CD1c-positive myeloid dendritic cell (primary cell): ENCODE measurements around the gene MAPK14.

Experiments
- DNase-seq: peaks from one replicate; pipeline ENCODE4 v3.0.0-alpha.2; 2016; ENCODE audit errors: extremely low spot score

The MAPK14 gene

GRCh38 chr6:36035225-36035624 is 7.6 kb downstream of the MAPK14 start:
- DNase-seq = no peak

- peak; percentile 45 for DNase-seq
Measured at GRCh38 chr6:36038120-36038876, 10.7 kb downstream of the MAPK14 start.

DNA sequence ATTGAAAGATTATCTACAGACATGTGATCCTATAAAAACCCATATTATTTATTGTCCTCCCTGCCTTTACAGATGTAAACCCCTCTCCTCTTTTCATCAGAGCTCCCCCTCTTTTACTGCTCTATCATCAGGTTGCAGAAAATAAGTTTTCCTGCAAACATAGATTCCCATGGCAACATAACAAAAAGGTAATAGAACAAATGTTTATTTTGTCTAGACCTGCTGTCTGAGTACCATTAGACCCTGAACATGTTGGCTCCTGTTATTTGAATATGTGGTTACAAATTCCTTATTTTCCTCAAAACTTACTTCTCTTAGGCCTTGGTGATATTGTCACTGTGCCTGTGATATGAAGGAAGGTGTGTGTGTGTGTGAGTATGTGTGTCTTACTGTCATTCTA is 11.5 kb downstream of the MAPK14 start:
- no peak for DNase-seq

- no peak for DNase-seq
Measured at GRCh38 chr6:36040958-36041357, 13.3 kb downstream of the MAPK14 start.

- DNase-seq = no peak
Measured at GRCh38 chr6:36042618-36043260, 15.1 kb downstream of the MAPK14 start.

- no peak for DNase-seq
Measured at GRCh38 chr6:36049582-36049981, 22.0 kb downstream of the MAPK14 start.

GRCh38 chr6:36050305-36050704 is 22.7 kb downstream of the MAPK14 start:
- DNase-seq = no peak

- DNase-seq = no peak
Measured at GRCh38 chr6:36050947-36051710, 23.5 kb downstream of the MAPK14 start.

DNA sequence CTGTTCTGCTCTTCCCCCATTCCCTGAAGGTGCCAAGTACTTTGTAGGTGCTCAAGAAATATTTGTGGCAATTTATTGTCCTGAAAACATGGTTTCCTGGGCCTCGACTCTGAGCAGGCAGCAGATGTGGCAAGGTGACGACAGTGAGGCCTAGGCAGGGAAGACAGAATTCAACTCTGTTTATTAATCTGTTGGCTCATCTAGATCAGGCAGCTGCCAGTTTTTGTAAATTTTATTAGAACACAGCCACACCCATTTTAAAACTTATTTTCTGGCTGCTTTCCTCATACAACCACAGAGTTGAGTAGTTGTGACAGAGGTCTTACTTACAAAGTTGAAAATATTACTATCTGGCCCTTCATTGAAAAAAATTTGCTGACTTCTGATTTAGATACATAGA is 24.5 kb downstream of the MAPK14 start:
- no peak for DNase-seq

- DNase-seq = no peak
Measured at GRCh38 chr6:36053878-36054277, 26.3 kb downstream of the MAPK14 start.

- no peak for DNase-seq
Measured at GRCh38 chr6:36054415-36054814, 26.8 kb downstream of the MAPK14 start.

DNA sequence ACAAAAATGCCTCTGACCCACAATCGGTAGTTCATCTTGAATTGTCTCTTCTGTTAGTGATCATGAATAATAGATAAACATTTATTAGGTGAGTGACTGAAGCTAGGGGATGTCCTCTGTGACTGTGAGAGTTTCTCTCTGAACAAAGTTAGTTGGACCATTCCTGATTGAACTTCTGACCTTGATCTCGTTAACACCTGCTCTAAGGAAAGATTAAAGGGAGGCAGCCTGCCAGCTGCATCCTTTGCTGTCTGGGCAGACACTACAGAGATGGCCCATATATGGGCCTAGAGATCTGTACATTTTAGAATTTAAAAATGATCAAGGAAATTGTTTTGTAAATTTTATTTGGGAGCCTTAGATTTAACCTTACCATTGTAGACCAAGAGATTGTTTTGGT is 27.3 kb downstream of the MAPK14 start:
- no peak for DNase-seq

DNA sequence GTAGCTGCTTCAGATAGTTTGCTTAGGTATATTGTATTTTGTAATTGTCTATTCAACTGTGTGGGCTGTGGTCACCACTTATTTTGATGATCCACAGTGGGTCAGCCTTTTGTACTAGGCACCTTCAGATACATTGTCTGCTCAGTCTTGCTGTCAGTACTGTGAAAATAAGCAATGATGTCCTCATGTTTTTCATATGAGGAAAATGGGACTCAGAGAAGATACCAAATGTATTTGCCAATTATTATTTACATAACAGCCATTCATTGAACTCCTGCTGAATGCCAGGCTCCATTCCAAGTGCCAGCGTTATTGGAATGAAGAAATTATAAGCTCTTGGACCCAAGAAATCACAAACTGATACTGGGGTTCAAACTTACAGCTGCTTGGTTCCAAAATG is 28.6 kb downstream of the MAPK14 start:
- no peak for DNase-seq

DNA sequence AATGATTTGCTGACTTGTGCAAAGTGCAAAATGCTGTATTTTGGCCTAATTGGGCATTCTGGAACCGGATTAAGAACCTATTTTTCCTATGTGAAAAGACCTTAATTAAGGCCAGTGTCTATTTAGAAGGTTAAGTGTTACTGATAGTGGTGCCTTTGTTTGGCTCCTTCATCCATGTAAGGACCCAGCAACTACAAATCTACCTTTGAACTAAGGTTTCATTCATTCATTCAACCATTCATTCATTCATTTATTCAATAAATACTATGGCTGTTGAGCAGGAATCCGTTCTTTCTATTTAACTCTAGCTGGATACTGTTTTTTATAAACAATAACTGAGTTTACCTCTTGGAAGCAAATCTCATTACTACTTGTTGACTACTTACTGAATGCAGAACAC is 33.6 kb downstream of the MAPK14 start:
- no peak for DNase-seq

GRCh38 chr6:36062247-36062646 is 34.6 kb downstream of the MAPK14 start:
- DNase-seq = no peak

- no peak for DNase-seq
Measured at GRCh38 chr6:36063318-36064060, 35.9 kb downstream of the MAPK14 start.

GRCh38 chr6:36064770-36065396 is 37.3 kb downstream of the MAPK14 start:
- DNase-seq = no peak

GRCh38 chr6:36065916-36066315 is 38.3 kb downstream of the MAPK14 start:
- no peak for DNase-seq

GRCh38 chr6:36066817-36067216 is 39.2 kb downstream of the MAPK14 start:
- no peak for DNase-seq

DNA sequence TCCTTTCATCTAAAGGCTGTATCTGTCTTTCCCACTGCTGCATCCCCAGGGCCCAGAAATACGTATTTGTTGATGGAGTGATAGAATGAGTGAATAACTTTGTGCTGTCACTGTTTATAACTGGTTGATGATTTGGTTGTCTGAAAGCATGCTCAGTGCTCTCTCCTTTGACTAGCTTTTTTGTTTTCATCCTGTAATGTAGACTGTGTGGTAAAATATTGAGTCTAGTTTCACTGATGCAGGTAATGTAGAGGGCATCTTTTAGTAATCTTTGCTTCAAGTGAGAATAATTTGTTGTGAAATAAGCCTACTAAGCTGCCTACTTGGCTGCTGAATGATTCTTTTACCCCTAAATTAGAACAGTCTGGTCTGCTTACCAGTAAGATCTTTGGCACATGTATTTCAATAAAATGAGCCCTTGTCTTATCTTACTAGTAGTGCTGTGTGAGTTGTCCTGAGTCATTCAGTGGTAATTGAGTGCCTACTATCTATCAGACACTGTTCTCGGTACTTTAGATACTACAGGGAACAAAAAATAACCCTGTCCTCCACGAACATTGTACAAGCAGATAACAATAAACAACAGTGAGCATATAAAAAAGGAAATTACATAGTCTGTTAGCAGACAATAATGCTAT is 39.9 kb downstream of the MAPK14 start:
- DNase-seq = no peak

DNA sequence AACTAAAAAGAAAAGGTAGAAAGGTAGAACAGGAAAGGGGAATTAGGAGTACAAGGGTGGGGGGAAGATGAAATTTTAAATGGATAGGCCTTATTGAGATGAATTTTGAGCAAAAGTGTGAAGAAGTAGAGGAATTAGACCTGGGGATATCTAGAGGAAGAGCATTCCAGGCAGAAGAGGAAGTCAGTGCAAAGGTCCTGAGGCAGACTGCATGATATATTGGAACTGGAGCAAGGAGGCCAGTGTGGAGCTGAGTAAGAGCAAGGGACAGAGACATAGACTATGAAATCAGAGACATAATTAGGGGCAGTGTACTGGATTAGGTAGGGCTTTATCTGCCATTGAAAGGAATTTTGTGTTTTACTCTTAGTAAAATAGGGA is 40.4 kb downstream of the MAPK14 start:
- DNase-seq = no peak
